ENCODE data around the gene C11orf68. TPM values are rescaled to one million over a fixed set of nuclear protein-coding genes. Genes with fewer than 3 reads are reported as not detected.

C11orf68 gene
- total and polyA plus RNA-seq, 10 of the 15 experiments (the other 5 are each of a cell fraction or from before 2014, with no cell fraction given), result 3.0 to 25.4 (median 16.7) TPM

DNA sequence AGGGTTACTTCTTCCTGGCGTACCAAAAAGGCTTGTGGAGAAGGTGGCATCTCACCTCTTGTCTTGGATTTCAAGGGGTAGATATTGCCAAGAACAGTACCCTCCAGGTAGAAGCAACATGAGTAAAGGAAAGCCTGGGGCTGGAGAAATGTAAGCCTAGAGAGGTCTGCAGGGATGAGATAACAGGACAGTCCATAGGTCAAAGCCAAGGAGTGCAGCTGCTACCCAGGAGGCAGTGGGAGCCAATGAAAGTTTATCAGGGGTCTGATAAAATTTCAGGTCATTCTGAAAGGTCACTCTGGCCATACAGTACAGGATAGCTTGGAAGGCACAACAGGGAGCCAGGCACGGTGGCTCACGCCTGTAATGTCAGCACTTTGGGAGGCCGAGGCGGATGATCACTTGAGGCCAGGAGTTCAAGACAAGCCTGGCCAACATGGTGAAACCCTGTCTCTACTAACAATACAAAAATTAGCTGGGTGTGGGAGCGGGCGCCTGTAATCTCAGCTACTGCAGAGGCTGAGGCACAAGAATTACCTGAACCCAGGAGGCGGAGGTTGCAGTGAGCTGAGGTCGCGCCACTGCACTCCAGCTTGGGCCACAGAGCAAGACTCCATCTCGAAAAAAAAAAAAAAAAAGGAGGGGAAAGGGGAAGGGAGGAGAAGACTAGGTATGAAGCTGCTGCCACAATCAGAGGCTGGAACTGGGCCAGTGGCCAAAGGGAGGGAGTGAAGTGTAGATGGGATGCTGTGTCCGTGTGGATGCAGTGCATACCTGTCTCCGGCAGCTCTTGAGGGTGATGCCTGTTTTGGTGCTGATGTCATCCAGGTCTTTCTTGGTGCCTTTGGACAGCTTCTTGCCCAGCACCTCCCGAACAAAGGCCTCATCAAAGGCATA is 31.8 kb downstream of the C11orf68 start:
- TF ChIP-seq CHD4 (IDR thresholded peaks at IDR 0.05) (no peak), ZNF274 (IDR thresholded peaks at IDR 0.05; ENCODE audit: insufficient read depth, insufficient read length) (no peak), NRF1 (conservative IDR thresholded peaks at IDR 0.05; ENCODE audit: low read depth, low read length) (no peak), ASH2L (IDR thresholded peaks at IDR 0.05; ENCODE audit: borderline replicate concordance, low read depth) (no peak), DPF2 (IDR thresholded peaks at IDR 0.05) (no peak), MEF2B (IDR thresholded peaks at IDR 0.05; ENCODE audit: partially characterized antibody, poor library complexity, severe bottlenecking) (no peak)
- TF ChIP-seq, protein P1, sequence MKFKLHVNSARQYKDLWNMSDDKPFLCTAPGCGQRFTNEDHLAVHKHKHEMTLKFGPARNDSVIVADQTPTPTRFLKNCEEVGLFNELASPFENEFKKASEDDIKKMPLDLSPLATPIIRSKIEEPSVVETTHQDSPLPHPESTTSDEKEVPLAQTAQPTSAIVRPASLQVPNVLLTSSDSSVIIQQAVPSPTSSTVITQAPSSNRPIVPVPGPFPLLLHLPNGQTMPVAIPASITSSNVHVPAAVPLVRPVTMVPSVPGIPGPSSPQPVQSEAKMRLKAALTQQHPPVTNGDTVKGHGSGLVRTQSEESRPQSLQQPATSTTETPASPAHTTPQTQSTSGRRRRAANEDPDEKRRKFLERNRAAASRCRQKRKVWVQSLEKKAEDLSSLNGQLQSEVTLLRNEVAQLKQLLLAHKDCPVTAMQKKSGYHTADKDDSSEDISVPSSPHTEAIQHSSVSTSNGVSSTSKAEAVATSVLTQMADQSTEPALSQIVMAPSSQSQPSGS (IDR thresholded peaks at IDR 0.05; ENCODE audit: low read length), result no peak
- Histone ChIP-seq H3K4me2 (ENCODE audit: control insufficient read depth, insufficient read depth) (peak overlapping the region; percentile 88), H3K27ac (ENCODE audit: control insufficient read depth, insufficient read depth) (peak overlapping the region; percentile 70; the same call in 1 of the 2 replicates), H3K4me1 (ENCODE audit: control insufficient read depth, insufficient read depth, low read length) (peaks cover 23% of the 10 kb centered on the region), H3K9ac (ENCODE audit: control insufficient read depth, insufficient read depth, low read length) (peak overlapping the region; percentile 73), H3K27me3 (replicated peaks in 1 of 2; ENCODE audit: control insufficient read depth in 2 of 2, insufficient read depth in 2 of 2, low read length in 1 of 2) (no peaks in the 10 kb centered on the region), H3K4me3 (peak overlapping the region; percentile 90), H3K9me3 (replicated peaks; ENCODE audit: control insufficient read depth, insufficient read depth, low read length) (no peaks in the 10 kb centered on the region), H3K36me3 (ENCODE audit: control insufficient read depth in 2 of 2, insufficient read depth in 2 of 2, low read length in 1 of 2) (peaks cover 12 to 25% of the 10 kb centered on the region in 2 experiments), H3K79me2 (ENCODE audit: control insufficient read depth, insufficient read depth, low read length) (peaks cover 37% of the 10 kb centered on the region), H2AFZ (ENCODE audit: control insufficient read depth, low read depth, low read length) (no peak overlapping the region), H4K20me1 (ENCODE audit: control insufficient read depth, insufficient read depth) (no peaks in the 10 kb centered on the region)
- FAIRE-seq (no peak), ATAC-seq (no peak), DNase-seq (ENCODE audit: low read depth, low spot score) (no peak)
- ChIA-PET CTCF (interaction anchor here (0.6 to 11.0 kb wide), 17 partner anchors 12 to 399 kb away, joined by 3 to 167 read pairs (median 7); partner anchors contain the start of genes CFL1, FOSL1, MUS81 and RNASEH2C), SMC1A (ENCODE audit: uncharacterized antibody, unreplicated experiment) (interaction anchor here (0.6 to 6.7 kb wide), 9 partner anchors 13 to 98 kb away, joined by 3 to 52 read pairs (median 4); partner anchors contain the start of genes CFL1, FOSL1 and MUS81), POLR2A (interaction anchor here (0.6 to 4.9 kb wide), 10 partner anchors 9 to 143 kb away, joined by 3 to 62 read pairs (median 7); partner anchors contain the start of genes BANF1, CFL1, EIF1AD and MUS81), RAD21 (ENCODE audit: unreplicated experiment) (interaction anchor here (1.7 to 8.0 kb wide), 6 partner anchors 11 to 105 kb away, joined by 4 to 76 read pairs (median 20); partner anchors contain the start of genes CFL1 and MUS81)
- 68% methylated on average over 13 of the region's 14 CpGs for WGBS (ENCODE audit: insufficient coverage, insufficient replicate concordance, low lambda C conversion rate, missing lambda C conversion rate)
- no TSS peak for BruUV-seq (replicated peaks)
- in situ Hi-C loops (cut with MboI) (no loop called here), intact Hi-C loops (cut with micrococcal nuclease; ENCODE audit: unreplicated experiment) (no loop called here)

All from GM12878 (cell line).